Endothelial cell of umbilical vein (primary cell): Measurements from ENCODE around the gene SUPT3H.

Source experiments
- CTCF ChIP-seq, 2 donors: IDR thresholded peaks; 1 replicate in 1 of 2; 2 replicates in 1 of 2; pipeline ENCODE4 v1.5.1; 2011; ENCODE audit warnings: low read length in 2 of 2, mild to moderate bottlenecking in 2 of 2, moderate library complexity in 2 of 2, control low read depth in 1 of 2, inconsistent platforms in 1 of 2, low read depth in 1 of 2; ENCODE audit not compliant: insufficient read depth in 1 of 2; ENCODE audit errors: extremely low read depth in 1 of 2
- JUN ChIP-seq: IDR thresholded peaks from 2 replicates; pipeline ENCODE4 v1.6.1; 2011; ENCODE audit warnings: borderline replicate concordance, low read depth; ENCODE audit not compliant: insufficient read length, insufficient read depth

GRCh38 chr6:45314146-45314545, 63.6 kb downstream of the SUPT3H start:
- TF ChIP-seq CTCF (IDR thresholded peaks at IDR 0.05; ENCODE audit: extremely low read depth in 1 of 2, insufficient read depth in 1 of 2, low read depth in 1 of 2, low read length in 2 of 2) (no peak), JUN (no peak)
